Kidney (tissue), 14 donors: ENCODE results near the gene HOXC13. TPM values are rescaled to one million over a fixed set of nuclear protein-coding genes. Genes with fewer than 3 reads are reported as not detected.

Source experiments
- DNase-seq, 5 donors: peaks; one replicate each; pipeline ENCODE4 v3.0.0-alpha.2; 2013 to 2020
- FAIRE-seq: peaks from 2 replicates; lab custom pipeline; 2012; peaks lifted over from hg19 to GRCh38; lab: Jason Lieb, UNC
- H3K27ac ChIP-seq, 2 donors: one replicate each; pipeline ENCODE4 v1.7.0; 2013; ENCODE audit warnings: low read depth in 2 of 2, low read length in 2 of 2, inconsistent platforms in 1 of 2
- H3K27me3 ChIP-seq: one replicate; pipeline ENCODE4 v1.7.1; 2013; ENCODE audit warnings: low read length, inconsistent platforms; ENCODE audit not compliant: control insufficient read depth, insufficient read depth
- H3K36me3 ChIP-seq, 3 donors: one replicate each; pipeline versions ENCODE4 v1.7.0 to v1.7.1; 2013; ENCODE audit warnings: low read length in 3 of 3, control low read depth in 1 of 3, inconsistent platforms in 1 of 3; ENCODE audit not compliant: insufficient read depth in 3 of 3, control insufficient read depth in 2 of 3
- H3K4me1 ChIP-seq, 3 donors: one replicate each; pipeline versions ENCODE4 v1.7.0 to v1.7.1; 2013; ENCODE audit warnings: low read length in 3 of 3, inconsistent platforms in 1 of 3, low read depth in 1 of 3; ENCODE audit not compliant: control insufficient read depth in 2 of 3, insufficient read depth in 2 of 3
- H3K4me3 ChIP-seq, 3 donors: one replicate each; pipeline versions ENCODE4 v1.7.0 to v1.8.1; 2013; ENCODE audit warnings: low read length in 3 of 3, control low read depth in 1 of 3, inconsistent platforms in 1 of 3
- H3K9ac ChIP-seq, 3 donors: one replicate each; pipeline versions ENCODE4 v1.7.0 to v1.7.1; 2013; ENCODE audit warnings: low read length in 3 of 3, control low read depth in 1 of 3, inconsistent platforms in 1 of 3
- H3K9me3 ChIP-seq, 3 donors: one replicate each; pipeline versions ENCODE4 v1.7.0 to v1.7.1; 2013; ENCODE audit warnings: low read length in 3 of 3, control low read depth in 1 of 3, inconsistent platforms in 1 of 3; ENCODE audit not compliant: control insufficient read depth in 2 of 3, insufficient read depth in 1 of 3
- intact Hi-C: fragments of 100-400 bp; cut with DNase I; formaldehyde crosslinking; loops from one replicate; pipeline ENCODE4 v1.11.1; 2022
- polyA plus RNA-seq: library from polyadenylated mRNA; stranded (reverse); fragments of 350-450 nt; fragmentation: Illumina TruSeq; extraction: RNeasy Lipid Tissue Mini Kit (QIAGEN cat#74804); gene quantifications from one replicate; pipeline ENCODE4 v1.2.3, GENCODE V29; 2014; ENCODE audit warnings: low read depth, low replicate concordance; ENCODE audit not compliant: insufficient read depth
- total RNA-seq: library from RNA; stranded (reverse); fragmentation: NEBNext Ultra II Directional; extraction: Animal tissue kit (Norgen Biotek cat#: 25700); gene quantifications from one replicate; pipeline ENCODE4 v1.2.1, GENCODE V29; 2021
- TF ChIP-seq, protein P1 (sequence below): IDR thresholded peaks from 3 replicates; pipeline ENCODE4 v1.5.1; 2012; ENCODE audit warnings: mild to moderate bottlenecking, moderate library complexity, borderline replicate concordance; ENCODE audit not compliant: insufficient read depth; ENCODE audit errors: extremely low read depth
- donor health status: control.
- donor health status: control.
- donor health status: control.
- donor health status: control.
- donor health status: control.
- donor health status: DM: yes; HTN: yes; CAD: no.
- donor health status: Normal renal cell carcinoma (clear cell type).

HOXC13 gene
- total and polyA plus RNA-seq, 2 donors from 2014 or later, result not detected

- Histone ChIP-seq H3K4me3 (peak overlapping the region; percentile 79 to 86 (median 80)), H3K9ac (peak overlapping the region; percentile 82 to 97 (median 92)), H3K27me3 (peaks cover 2% of the 10 kb centered on the region), H3K36me3 (no peaks in the 10 kb centered on the region), H3K27ac (peak overlapping the region; percentile 93 to 95), H3K9me3 (no peaks in the 10 kb centered on the region), H3K4me1 (peaks cover 0 to 22% (median 10%) of the 10 kb centered on the region in 3 donors)
- DNase-seq (peak in 3 of 5 donors; percentile 55 to 85 (median 64)), FAIRE-seq (no peak)
- intact Hi-C loops, result no loop called here
- TF ChIP-seq, protein P1, sequence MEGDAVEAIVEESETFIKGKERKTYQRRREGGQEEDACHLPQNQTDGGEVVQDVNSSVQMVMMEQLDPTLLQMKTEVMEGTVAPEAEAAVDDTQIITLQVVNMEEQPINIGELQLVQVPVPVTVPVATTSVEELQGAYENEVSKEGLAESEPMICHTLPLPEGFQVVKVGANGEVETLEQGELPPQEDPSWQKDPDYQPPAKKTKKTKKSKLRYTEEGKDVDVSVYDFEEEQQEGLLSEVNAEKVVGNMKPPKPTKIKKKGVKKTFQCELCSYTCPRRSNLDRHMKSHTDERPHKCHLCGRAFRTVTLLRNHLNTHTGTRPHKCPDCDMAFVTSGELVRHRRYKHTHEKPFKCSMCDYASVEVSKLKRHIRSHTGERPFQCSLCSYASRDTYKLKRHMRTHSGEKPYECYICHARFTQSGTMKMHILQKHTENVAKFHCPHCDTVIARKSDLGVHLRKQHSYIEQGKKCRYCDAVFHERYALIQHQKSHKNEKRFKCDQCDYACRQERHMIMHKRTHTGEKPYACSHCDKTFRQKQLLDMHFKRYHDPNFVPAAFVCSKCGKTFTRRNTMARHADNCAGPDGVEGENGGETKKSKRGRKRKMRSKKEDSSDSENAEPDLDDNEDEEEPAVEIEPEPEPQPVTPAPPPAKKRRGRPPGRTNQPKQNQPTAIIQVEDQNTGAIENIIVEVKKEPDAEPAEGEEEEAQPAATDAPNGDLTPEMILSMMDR, result peak; percentile 10
Observed at GRCh38 chr12:53985994-53986685, 47.5 kb downstream of the HOXC13 start.

- peak overlapping the region; percentile 93 to 95 for H3K27ac ChIP-seq
- TF ChIP-seq, protein P1, result no peak
- peaks cover 2% of the 10 kb centered on the region for H3K27me3 ChIP-seq
- peak overlapping the region; percentile 21 to 97 (median 82) for H3K9ac ChIP-seq
- intact Hi-C loops, result no loop called here
- no peaks in the 10 kb centered on the region for H3K36me3 ChIP-seq
- H3K4me3 ChIP-seq, result peak overlapping the region; percentile 79 to 86 (median 80)
- no peaks in the 10 kb centered on the region for H3K9me3 ChIP-seq
- no peak for FAIRE-seq
- H3K4me1 ChIP-seq, result peaks cover 0 to 26% (median 10%) of the 10 kb centered on the region in 3 donors
- peak in 1 of 5 donors; percentile 44 for DNase-seq
Observed at GRCh38 chr12:53986686-53987483, 48.3 kb downstream of the HOXC13 start.

DNA sequence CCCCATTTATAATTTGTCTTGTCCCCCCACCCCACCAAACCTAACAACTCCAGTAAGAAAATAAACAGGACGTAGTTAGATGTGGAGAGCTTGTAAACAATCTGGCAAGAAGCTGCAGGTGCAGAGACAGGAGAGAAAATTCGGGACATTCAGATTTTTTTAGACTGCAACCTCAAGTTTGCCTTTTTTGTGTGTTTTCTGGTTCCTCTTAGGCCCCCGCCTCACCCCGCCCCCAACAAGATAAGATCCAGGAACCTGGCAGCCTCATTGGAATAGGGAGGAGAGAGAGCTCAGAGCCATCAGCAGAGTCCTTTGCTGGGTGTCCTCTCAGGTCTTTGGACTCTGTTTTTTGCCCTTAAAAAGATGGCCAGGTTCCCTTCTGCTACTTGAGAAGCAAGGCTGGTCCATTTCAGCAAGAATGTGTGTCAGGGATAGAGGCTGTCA is 49.2 kb downstream of the HOXC13 start:
- peak overlapping the region; percentile 17 to 97 (median 82) for H3K9ac ChIP-seq

More for the DNA sequence above, 49.2 kb downstream of the HOXC13 start:
- Histone ChIP-seq H3K27ac (peak overlapping the region; percentile 93 to 95), H3K27me3 (peaks cover 2% of the 10 kb centered on the region), H3K36me3 (no peaks in the 10 kb centered on the region), H3K4me1 (peaks cover 0 to 30% (median 11%) of the 10 kb centered on the region in 3 donors), H3K9me3 (no peaks in the 10 kb centered on the region), H3K4me3 (peak overlapping the region; percentile 79 to 86 (median 80))
- FAIRE-seq (no peak), DNase-seq (peak in 1 of 5 donors; percentile 23)
- intact Hi-C loops, result no loop called here
- TF ChIP-seq, protein P1, result no peak
